Colonic mucosa (tissue), 4 donors: ENCODE measurements around the gene TUBB. TPM values are rescaled to one million over a fixed set of nuclear protein-coding genes. Genes with fewer than 3 reads are reported as not detected.

Experiments used
- DNase-seq: peaks from one replicate; pipeline ENCODE4 v3.0.0-alpha.2; 2020
- H3K27ac ChIP-seq: fragments of 200-600 bp; one replicate; pipeline ENCODE4 v1.8.0; 2021
- H3K27me3 ChIP-seq: fragments of 200-600 bp; one replicate; pipeline ENCODE4 v1.8.0; 2021
- H3K36me3 ChIP-seq: fragments of 200-600 bp; one replicate; pipeline ENCODE4 v1.8.0; 2021
- H3K4me1 ChIP-seq: fragments of 200-600 bp; one replicate; pipeline ENCODE4 v1.8.0; 2021; ENCODE audit warnings: mild to moderate bottlenecking
- H3K4me3 ChIP-seq: fragments of 200-600 bp; one replicate; pipeline ENCODE4 v1.8.0; 2021
- H3K9ac ChIP-seq, 2 donors: one replicate each; pipeline ENCODE4 v1.7.0; 2013; ENCODE audit warnings: control low read depth in 2 of 2, low read depth in 2 of 2, low read length in 2 of 2
- H3K9me3 ChIP-seq: fragments of 200-600 bp; one replicate; pipeline ENCODE4 v1.8.0; 2021
- CTCF ChIP-seq: fragments of 200-600 bp; IDR thresholded peaks from one replicate; pipeline ENCODE4 v1.8.0; 2022; ENCODE audit warnings: antibody characterized with exemption, mild to moderate bottlenecking
- intact Hi-C: fragments of 100-400 bp; cut with DNase I; formaldehyde crosslinking; loops from one replicate; pipeline ENCODE4 v1.14.1; 2022
- total RNA-seq, 2 donors: library from RNA; stranded (reverse); fragmentation: NEBNext Ultra II Directional in 1 of 2; extraction: Animal tissue kit (Norgen Biotek cat#: 25700) in 1 of 2; gene quantifications; one replicate each; pipeline ENCODE4 v1.2.1, GENCODE V29; 2021
- donor health status: healthy.
- donor health status: DM: no; HTN: no; CAD: no.
- donor health status: DM: no; HTN: no; CAD: no.

The TUBB gene
- total RNA-seq, 2 donors from 2014 or later = 213 to 605 TPM

GRCh38 chr6:30700340-30700739, 19.8 kb upstream of the TUBB start:
- no peak overlapping the region for H3K27ac ChIP-seq

GRCh38 chr6:30703011-30703410, 17.1 kb upstream of the TUBB start:
- intact Hi-C loops = no loop called here
- DNase-seq = no peak
- Histone ChIP-seq H3K4me1 (no peaks in the 10 kb centered on the region), H3K9me3 (no peaks in the 10 kb centered on the region), H3K4me3 (no peak overlapping the region), H3K27ac (no peak overlapping the region), H3K27me3 (no peaks in the 10 kb centered on the region), H3K9ac (no peak overlapping the region), H3K36me3 (no peaks in the 10 kb centered on the region)
- no peak for TF ChIP-seq CTCF

More at GRCh38 chr6:30700340-30700739, 19.8 kb upstream of the TUBB start:
- H3K9me3 ChIP-seq = no peaks in the 10 kb centered on the region
- H3K4me1 ChIP-seq = no peaks in the 10 kb centered on the region
- intact Hi-C loops = no loop called here
- H3K36me3 ChIP-seq = no peaks in the 10 kb centered on the region
- no peak for DNase-seq
- no peak for TF ChIP-seq CTCF
- H3K4me3 ChIP-seq = no peak overlapping the region
- no peak overlapping the region for H3K9ac ChIP-seq
- H3K27me3 ChIP-seq = no peaks in the 10 kb centered on the region

GRCh38 chr6:30703821-30704220, 16.3 kb upstream of the TUBB start:
- Histone ChIP-seq H3K9me3 (no peaks in the 10 kb centered on the region), H3K36me3 (no peaks in the 10 kb centered on the region), H3K9ac (no peak overlapping the region), H3K4me3 (no peak overlapping the region), H3K27me3 (no peaks in the 10 kb centered on the region), H3K4me1 (no peaks in the 10 kb centered on the region), H3K27ac (no peak overlapping the region)
- intact Hi-C loops = no loop called here
- TF ChIP-seq CTCF = no peak
- DNase-seq = no peak

GRCh38 chr6:30705620-30706019, 14.5 kb upstream of the TUBB start:
- H3K4me3 ChIP-seq = no peak overlapping the region
- DNase-seq = no peak
- no peaks in the 10 kb centered on the region for H3K36me3 ChIP-seq
- intact Hi-C loops = no loop called here
- TF ChIP-seq CTCF = no peak
- H3K4me1 ChIP-seq = no peaks in the 10 kb centered on the region
- no peak overlapping the region for H3K27ac ChIP-seq
- H3K27me3 ChIP-seq = no peaks in the 10 kb centered on the region
- no peak overlapping the region for H3K9ac ChIP-seq
- no peaks in the 10 kb centered on the region for H3K9me3 ChIP-seq

- DNase-seq = peak; percentile 61
- Histone ChIP-seq H3K9ac (no peak overlapping the region), H3K9me3 (no peaks in the 10 kb centered on the region), H3K27me3 (no peaks in the 10 kb centered on the region), H3K27ac (no peak overlapping the region), H3K4me1 (no peaks in the 10 kb centered on the region), H3K36me3 (no peaks in the 10 kb centered on the region), H3K4me3 (no peak overlapping the region)
- intact Hi-C loops = no loop called here
- TF ChIP-seq CTCF = no peak
Observed at GRCh38 chr6:30707281-30707850, 12.8 kb upstream of the TUBB start.
